ENCODE results near the gene ZNF90. TPM values are rescaled to one million over a fixed set of nuclear protein-coding genes. Genes with fewer than 3 reads are reported as not detected.

Gene ZNF90
- total and polyA plus RNA-seq, 2 of the 8 experiments (the other 6 are each of a cell fraction or from before 2014, with no cell fraction given), result 41.2 to 114 TPM

GRCh38 chr19:20038358-20039202, 39.2 kb upstream of the ZNF90 start:
- Histone ChIP-seq H3K9ac (replicated peaks in 1 of 4; ENCODE audit: extremely low read depth in 1 of 4, low read depth in 3 of 4, low read length in 3 of 4) (peak overlapping the region; percentile 93 to 100 (median 94)), H2BK20ac (ENCODE audit: low read length) (no peak overlapping the region), H3K23ac (ENCODE audit: insufficient read length) (no peak overlapping the region), H3K23me2 (ENCODE audit: low read depth, low read length) (peaks cover 4% of the 10 kb centered on the region; the same call in 1 of the 2 replicates), H3K4ac (replicated peaks; ENCODE audit: insufficient read length, low read depth, low read length) (no peak overlapping the region), H3K56ac (replicated peaks; ENCODE audit: insufficient read length, low read depth, low read length) (peak overlapping the region; percentile 21), H3K4me2 (ENCODE audit: insufficient read depth in 1 of 2, low read depth in 2 of 2, low read length in 2 of 2) (peak overlapping the region; percentile 56 to 70), H3K18ac (ENCODE audit: extremely low read depth, low read length) (no peak overlapping the region), H3K36me3 (ENCODE audit: control insufficient read depth in 2 of 4, insufficient read depth in 4 of 4, low read length in 3 of 4) (peaks cover 0 to 5% (median 0%) of the 10 kb centered on the region in 4 experiments; a peak in 2 of 8 replicates), H3K14ac (ENCODE audit: insufficient read length) (no peak overlapping the region), H3K4me1 (replicated peaks in 1 of 4; ENCODE audit: control insufficient read depth in 3 of 4, insufficient read depth in 4 of 4, low read length in 3 of 4) (peaks cover 2 to 7% (median 6%) of the 10 kb centered on the region in 4 experiments; a peak in 3 of 7 replicates), H3K79me1 (ENCODE audit: low read depth, low read length) (no peaks in the 10 kb centered on the region; the same call in 1 of the 2 replicates), H2BK120ac (replicated peaks; ENCODE audit: low read depth, low read length) (no peak overlapping the region), H3K27ac (ENCODE audit: low read depth, low read length) (peak overlapping the region; percentile 95), H4K8ac (ENCODE audit: extremely low read depth, insufficient read depth, low read length) (peak overlapping the region; percentile 100), H4K5ac (ENCODE audit: insufficient read length, low read depth, low read length) (peak overlapping the region; percentile 19), H4K91ac (replicated peaks; ENCODE audit: insufficient read length, low read length) (no peak overlapping the region), H3K9me3 (ENCODE audit: insufficient read depth in 2 of 2, low read depth in 1 of 2, low read length in 1 of 2) (no peaks in the 10 kb centered on the region), H3K4me3 (ENCODE audit: extremely low read depth in 1 of 4, insufficient read depth in 2 of 4, low read depth in 3 of 4, low read length in 4 of 4) (peak overlapping the region; percentile 76 to 95 (median 89)), H2AK5ac (ENCODE audit: low read depth, low read length) (no peak overlapping the region), H2BK12ac (ENCODE audit: low read depth, low read length) (no peak overlapping the region; the same call in 1 of the 2 replicates), H4K20me1 (replicated peaks in 1 of 2; ENCODE audit: control insufficient read depth in 1 of 2, insufficient read depth in 2 of 2, low read length in 2 of 2) (peaks cover 0 to 2% of the 10 kb centered on the region in 2 experiments), H2AFZ (ENCODE audit: low read length) (no peak overlapping the region; the same call in 1 of the 2 replicates), H2BK5ac (ENCODE audit: low read depth, low read length) (peak overlapping the region; percentile 95; the same call in 1 of the 2 replicates), H2BK15ac (ENCODE audit: low read length) (no peak overlapping the region), H3K79me2 (ENCODE audit: control insufficient read depth in 1 of 2, insufficient read depth in 2 of 2, low read length in 2 of 2) (peaks cover 0 to 34% of the 10 kb centered on the region in 2 experiments; a peak in 3 of 4 replicates), H3K27me3 (replicated peaks in 1 of 4; ENCODE audit: control insufficient read depth in 3 of 4, extremely low read depth in 1 of 4, insufficient read depth in 3 of 4, low read length in 3 of 4) (no peaks in the 10 kb centered on the region)
- FAIRE-seq, result no peak
- ChIA-PET CTCF (ENCODE audit: partially characterized antibody) (interaction anchor here (0.6 to 1.4 kb wide), 5 partner anchors 9 to 1456 kb away, joined by 3 read pairs; no protein-coding TSS in a partner anchor), POLR2A (ENCODE audit: partially characterized antibody) (interaction anchor here (0.6 to 3.4 kb wide), 22 partner anchors 10 to 386 kb away, joined by 3 to 46 read pairs (median 5); partner anchors contain the start of genes ZNF90 and ZNF93)
- 8% methylated on average over 17 of the region's 26 CpGs; no CpG with 5 or more reads in 1 of the 2 experiments for WGBS, 2 experiments (ENCODE audit: extremely low coverage in 1 of 2, insufficient coverage in 1 of 2, insufficient read length in 1 of 2, insufficient replicate concordance in 2 of 2, low coverage in 1 of 2, low lambda C conversion rate in 2 of 2, missing lambda C conversion rate in 1 of 2)
- DNase-seq (ENCODE audit: low read depth in 1 of 2, low spot score in 2 of 2), result no peak
- no peak for TF ChIP-seq EZH2 (IDR thresholded peaks at IDR 0.05; ENCODE audit: low read depth, low read length, severe bottlenecking)
- no peak for TF ChIP-seq RFX5 (IDR thresholded peaks at IDR 0.05; ENCODE audit: borderline replicate concordance, low read depth, low read length)
- TF ChIP-seq BACH1 (IDR thresholded peaks at IDR 0.05; ENCODE audit: low read length), result no peak
- TF ChIP-seq TAF7 (optimal IDR thresholded peaks at IDR 0.05; ENCODE audit: borderline replicate concordance, low read depth, low read length), result no peak
- TF ChIP-seq E2F6 (IDR thresholded peaks at IDR 0.05), result no peak
- TF ChIP-seq SP1 (IDR thresholded peaks at IDR 0.05; ENCODE audit: low read depth, low read length), result no peak
- TF ChIP-seq EGR1 (IDR thresholded peaks at IDR 0.05; ENCODE audit: borderline replicate concordance, low read depth, low read length), result no peak
